Measurements from ENCODE around the gene TERT. TPM values are rescaled to one million over a fixed set of nuclear protein-coding genes. Genes with fewer than 3 reads are reported as not detected.
"Not testable (repeated sequence)": the region's sequence is repeated elsewhere in the genome, so short reads cannot be mapped to it uniquely, and the experiment has no call there.

The TERT gene
- total and polyA plus RNA-seq, 4 experiments from 2014 or later: 0.12 to 0.13 TPM; not detected in 2

DNA sequence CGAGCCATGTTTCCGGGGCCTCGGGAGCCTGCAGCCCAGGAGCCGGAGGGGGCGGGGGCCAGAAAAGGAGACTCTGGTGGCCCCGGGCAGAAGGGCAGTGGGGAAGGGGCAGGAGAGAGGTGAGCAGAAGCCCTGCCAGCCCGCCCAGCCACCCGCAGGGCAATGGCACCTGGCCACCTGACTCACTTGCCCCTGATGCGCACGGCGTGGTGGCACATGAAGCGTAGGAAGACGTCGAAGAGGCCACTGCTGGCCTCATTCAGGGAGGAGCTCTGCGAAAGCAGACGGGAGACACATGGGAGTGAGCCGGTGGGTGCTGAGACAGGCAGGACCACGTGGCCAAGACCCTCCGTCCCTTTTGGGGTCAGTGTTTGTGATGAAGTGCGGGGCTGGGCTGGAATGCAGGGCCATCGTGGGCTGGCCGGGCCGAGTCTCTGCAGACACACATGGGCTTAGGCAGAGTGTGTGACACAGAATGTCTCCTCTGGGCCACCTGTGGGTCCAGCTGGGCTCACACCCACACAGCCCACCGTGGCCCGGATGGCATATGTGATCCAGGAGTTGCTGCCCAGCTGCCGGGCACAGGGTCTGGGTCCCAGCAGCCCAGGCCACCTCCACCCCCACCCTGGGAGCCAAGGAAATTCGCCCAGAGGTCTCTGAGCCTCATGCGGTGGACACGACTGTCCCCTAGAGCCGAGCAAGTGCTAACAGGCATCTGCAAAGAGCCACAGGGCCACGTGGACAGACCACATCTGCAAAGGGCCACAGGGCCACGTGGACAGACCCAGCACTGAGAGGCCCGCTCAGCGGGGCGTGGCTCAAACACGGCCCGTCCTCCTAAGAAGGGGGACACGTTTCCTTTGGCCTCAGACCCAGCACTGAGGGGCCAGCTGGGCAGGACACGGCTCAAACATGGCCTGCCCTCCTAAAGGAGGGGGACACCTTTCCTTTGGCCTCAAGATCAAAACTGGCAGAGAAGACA, 23.6 kb downstream of the TERT start:
- H3K27me3 ChIP-seq (ENCODE audit: insufficient read depth, low read length): no peaks in the 10 kb centered on the region
- POLR2A ChIA-PET (ENCODE audit: partially characterized antibody): no interaction called here
- H3K27ac ChIP-seq (ENCODE audit: low read depth, low read length): no peak overlapping the region
- peaks cover 12% of the 10 kb centered on the region for H3K4me1 ChIP-seq (ENCODE audit: insufficient read depth, low read length)
- H3K4me3 ChIP-seq (ENCODE audit: low read length in 2 of 2): no peak overlapping the region
- H3K27ac Mint-ChIP-seq: no peak overlapping the region
- H3K27me3 Mint-ChIP-seq: no peaks in the 10 kb centered on the region
- CTCF ChIA-PET (ENCODE audit: partially characterized antibody): no interaction called here
- intact Hi-C loops (cut with micrococcal nuclease): no loop called here
- no peaks in the 10 kb centered on the region for H3K36me3 Mint-ChIP-seq
- no peak overlapping the region for H3K4me3 Mint-ChIP-seq
- no peak for DNase-seq
- no peaks in the 10 kb centered on the region for H3K36me3 ChIP-seq (ENCODE audit: insufficient read depth, low read length)
- no peaks in the 10 kb centered on the region for H3K9me3 Mint-ChIP-seq
- peaks cover 7 to 19% (median 10%) of the 10 kb centered on the region in 4 donors for H3K4me1 Mint-ChIP-seq
- no peaks in the 10 kb centered on the region for H3K9me3 ChIP-seq (ENCODE audit: control insufficient read depth in 1 of 2, low read length in 2 of 2)

DNA sequence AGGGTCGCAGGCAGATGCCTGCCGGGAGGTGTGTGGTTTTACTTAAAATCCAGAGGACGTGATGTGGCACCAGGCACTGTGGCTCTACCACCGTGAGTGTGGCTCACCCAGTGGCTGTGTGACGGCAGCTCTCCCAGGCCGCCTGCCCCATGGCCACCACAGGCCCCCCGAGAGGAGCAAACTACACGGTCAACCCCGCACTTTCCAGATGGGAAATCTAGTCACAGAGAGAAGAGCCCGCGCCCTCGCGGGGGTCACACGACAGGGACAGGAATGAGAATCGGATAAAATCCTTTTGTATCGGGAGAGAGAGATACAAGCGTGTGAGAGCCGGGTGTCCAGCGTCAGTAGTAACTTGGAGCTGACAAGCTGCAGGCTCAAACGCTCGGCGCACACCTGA, 24.4 kb downstream of the TERT start:
- ChIA-PET CTCF (ENCODE audit: partially characterized antibody) (no interaction called here), POLR2A (ENCODE audit: partially characterized antibody) (no interaction called here)
- Histone ChIP-seq H3K27me3 (ENCODE audit: insufficient read depth, low read length) (no peaks in the 10 kb centered on the region), H3K36me3 (ENCODE audit: insufficient read depth, low read length) (no peaks in the 10 kb centered on the region), H3K9me3 (ENCODE audit: control insufficient read depth in 1 of 2, low read length in 2 of 2) (no peaks in the 10 kb centered on the region), H3K4me1 (ENCODE audit: insufficient read depth, low read length) (peaks cover 12% of the 10 kb centered on the region), H3K27ac (ENCODE audit: low read depth, low read length) (no peak overlapping the region), H3K4me3 (ENCODE audit: low read length in 2 of 2) (no peak overlapping the region)
- no peak overlapping the region for H3K4me3 Mint-ChIP-seq
- no peak overlapping the region for H3K27ac Mint-ChIP-seq
- no peaks in the 10 kb centered on the region for H3K36me3 Mint-ChIP-seq
- intact Hi-C loops (cut with micrococcal nuclease): no loop called here
- peaks cover 7 to 19% (median 10%) of the 10 kb centered on the region in 4 donors for H3K4me1 Mint-ChIP-seq
- DNase-seq: no peak
- H3K9me3 Mint-ChIP-seq: no peaks in the 10 kb centered on the region
- H3K27me3 Mint-ChIP-seq: no peaks in the 10 kb centered on the region

GRCh38 chr5:1268666-1269065, 26.2 kb downstream of the TERT start:
- H3K4me1 ChIP-seq (ENCODE audit: insufficient read depth, low read length): peaks cover 12% of the 10 kb centered on the region
- peaks cover 7 to 19% (median 10%) of the 10 kb centered on the region in 4 donors for H3K4me1 Mint-ChIP-seq
- ChIA-PET CTCF (ENCODE audit: partially characterized antibody) (no interaction called here), POLR2A (ENCODE audit: partially characterized antibody) (no interaction called here)
- peak overlapping the region in 2 of 7 donors; percentile 33 to 43 for H3K27ac Mint-ChIP-seq
- no peak overlapping the region for H3K4me3 ChIP-seq (ENCODE audit: low read length in 2 of 2)
- intact Hi-C loops (cut with micrococcal nuclease): no loop called here
- peak; percentile 35 to 61 (median 41) for DNase-seq
- H3K9me3 ChIP-seq (ENCODE audit: control insufficient read depth in 1 of 2, low read length in 2 of 2): no peaks in the 10 kb centered on the region
- H3K27ac ChIP-seq (ENCODE audit: low read depth, low read length): no peak overlapping the region
- no peaks in the 10 kb centered on the region for H3K36me3 ChIP-seq (ENCODE audit: insufficient read depth, low read length)
- peak overlapping the region in 2 of 8 donors; percentile 1 to 11 for H3K4me3 Mint-ChIP-seq
- no peaks in the 10 kb centered on the region for H3K9me3 Mint-ChIP-seq
- H3K27me3 Mint-ChIP-seq: no peaks in the 10 kb centered on the region
- H3K36me3 Mint-ChIP-seq: no peaks in the 10 kb centered on the region
- H3K27me3 ChIP-seq (ENCODE audit: insufficient read depth, low read length): no peaks in the 10 kb centered on the region

DNA sequence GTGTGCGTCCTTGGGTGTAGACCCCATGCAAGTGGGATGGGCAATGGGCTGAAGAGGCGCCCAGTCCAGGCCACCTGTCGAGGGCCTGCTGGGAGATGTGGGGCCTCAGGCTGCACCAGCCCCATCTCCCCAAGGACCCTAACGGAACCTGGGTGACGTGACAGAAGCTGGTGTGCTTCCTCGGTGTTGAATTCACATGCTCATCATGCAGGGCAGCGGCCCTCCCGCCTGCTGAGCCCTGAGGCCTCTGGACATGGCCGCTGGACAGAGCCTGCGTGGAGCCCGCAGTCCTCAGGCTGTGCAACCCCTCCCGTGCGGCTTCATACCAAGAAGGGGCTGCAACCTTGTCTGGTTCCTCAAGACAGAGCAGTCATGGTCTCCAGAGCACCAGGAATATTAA, 26.8 kb downstream of the TERT start:
- Mint-ChIP-seq H3K4me3 (no peak overlapping the region), H3K27ac (no peak overlapping the region)
- no peaks in the 10 kb centered on the region for H3K27me3 ChIP-seq (ENCODE audit: insufficient read depth, low read length)

GRCh38 chr5:1267464-1267863, 27.4 kb downstream of the TERT start:
- intact Hi-C loops (cut with micrococcal nuclease); H3K4me3 ChIP-seq (ENCODE audit: low read length in 2 of 2); H3K36me3 Mint-ChIP-seq; H3K9me3 ChIP-seq (ENCODE audit: control insufficient read depth in 1 of 2, low read length in 2 of 2); POLR2A ChIA-PET (ENCODE audit: partially characterized antibody); DNase-seq; H3K9me3 Mint-ChIP-seq; H3K27me3 ChIP-seq (ENCODE audit: insufficient read depth, low read length); H3K36me3 ChIP-seq (ENCODE audit: insufficient read depth, low read length); H3K27me3 Mint-ChIP-seq; H3K27ac ChIP-seq (ENCODE audit: low read depth, low read length): not testable (repeated sequence)
- CTCF ChIA-PET (ENCODE audit: partially characterized antibody): interaction anchor here (0.6 to 0.9 kb wide), 2 partner anchors 43 to 119 kb away, joined by 3 read pairs; no protein-coding TSS in a partner anchor
- Mint-ChIP-seq H3K4me1 (peaks cover 7 to 19% (median 10%) of the 10 kb centered on the region in 4 donors), H3K4me3 (peak overlapping the region in 1 of 8 donors; percentile 48), H3K27ac (peak overlapping the region in 1 of 7 donors; percentile 48)
- peaks cover 12% of the 10 kb centered on the region for H3K4me1 ChIP-seq (ENCODE audit: insufficient read depth, low read length)

More for the DNA sequence above, 26.8 kb downstream of the TERT start:
- H3K36me3 ChIP-seq (ENCODE audit: insufficient read depth, low read length): no peaks in the 10 kb centered on the region
- Mint-ChIP-seq H3K36me3 (no peaks in the 10 kb centered on the region), H3K27me3 (no peaks in the 10 kb centered on the region), H3K9me3 (no peaks in the 10 kb centered on the region), H3K4me1 (peaks cover 7 to 19% (median 10%) of the 10 kb centered on the region in 4 donors)
- ChIA-PET POLR2A (ENCODE audit: partially characterized antibody) (no interaction called here), CTCF (ENCODE audit: partially characterized antibody) (no interaction called here)
- intact Hi-C loops (cut with micrococcal nuclease): no loop called here
- no peak for DNase-seq
- no peak overlapping the region for H3K27ac ChIP-seq (ENCODE audit: low read depth, low read length)
- H3K4me1 ChIP-seq (ENCODE audit: insufficient read depth, low read length): peaks cover 12% of the 10 kb centered on the region
- no peak overlapping the region for H3K4me3 ChIP-seq (ENCODE audit: low read length in 2 of 2)
- no peaks in the 10 kb centered on the region for H3K9me3 ChIP-seq (ENCODE audit: control insufficient read depth in 1 of 2, low read length in 2 of 2)

DNA sequence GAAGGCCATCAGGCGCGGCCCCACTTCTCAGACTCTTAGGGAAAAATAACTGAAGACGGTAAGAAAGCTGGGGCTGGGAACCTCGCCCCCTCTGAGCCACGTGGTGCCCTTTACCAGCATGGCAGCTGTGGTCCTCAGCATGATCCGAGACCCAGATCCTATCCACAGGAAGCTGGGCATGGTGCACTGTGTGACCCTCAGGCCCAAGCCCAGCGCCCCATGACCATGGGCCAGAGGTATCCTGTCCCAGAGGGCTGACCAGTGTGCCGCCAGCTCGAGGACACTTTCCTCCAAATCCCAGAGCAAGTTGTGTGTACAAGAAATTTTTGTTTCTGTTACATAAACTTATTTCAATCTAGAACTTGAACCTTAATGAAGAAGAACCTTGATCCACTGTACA, 28.1 kb downstream of the TERT start:
- Mint-ChIP-seq H3K36me3 (no peaks in the 10 kb centered on the region), H3K27me3 (no peaks in the 10 kb centered on the region), H3K27ac (no peak overlapping the region), H3K9me3 (peaks cover 0 to 2% (median 0%) of the 10 kb centered on the region in 8 donors), H3K4me1 (peaks cover 9 to 23% (median 10%) of the 10 kb centered on the region in 4 donors), H3K4me3 (no peak overlapping the region)
- H3K36me3 ChIP-seq (ENCODE audit: insufficient read depth, low read length): no peaks in the 10 kb centered on the region
- intact Hi-C loops (cut with micrococcal nuclease): no loop called here
- no peak overlapping the region for H3K27ac ChIP-seq (ENCODE audit: low read depth, low read length)
- no peak for DNase-seq
- no peaks in the 10 kb centered on the region for H3K27me3 ChIP-seq (ENCODE audit: insufficient read depth, low read length)
- H3K4me1 ChIP-seq (ENCODE audit: insufficient read depth, low read length): peaks cover 12% of the 10 kb centered on the region
- no peak overlapping the region for H3K4me3 ChIP-seq (ENCODE audit: low read length in 2 of 2)
- ChIA-PET CTCF (ENCODE audit: partially characterized antibody) (interaction anchor here (0.6 to 0.9 kb wide), 2 partner anchors 44 to 119 kb away, joined by 3 read pairs; no protein-coding TSS in a partner anchor), POLR2A (ENCODE audit: partially characterized antibody) (no interaction called here)
- no peaks in the 10 kb centered on the region for H3K9me3 ChIP-seq (ENCODE audit: control insufficient read depth in 1 of 2, low read length in 2 of 2)

DNA sequence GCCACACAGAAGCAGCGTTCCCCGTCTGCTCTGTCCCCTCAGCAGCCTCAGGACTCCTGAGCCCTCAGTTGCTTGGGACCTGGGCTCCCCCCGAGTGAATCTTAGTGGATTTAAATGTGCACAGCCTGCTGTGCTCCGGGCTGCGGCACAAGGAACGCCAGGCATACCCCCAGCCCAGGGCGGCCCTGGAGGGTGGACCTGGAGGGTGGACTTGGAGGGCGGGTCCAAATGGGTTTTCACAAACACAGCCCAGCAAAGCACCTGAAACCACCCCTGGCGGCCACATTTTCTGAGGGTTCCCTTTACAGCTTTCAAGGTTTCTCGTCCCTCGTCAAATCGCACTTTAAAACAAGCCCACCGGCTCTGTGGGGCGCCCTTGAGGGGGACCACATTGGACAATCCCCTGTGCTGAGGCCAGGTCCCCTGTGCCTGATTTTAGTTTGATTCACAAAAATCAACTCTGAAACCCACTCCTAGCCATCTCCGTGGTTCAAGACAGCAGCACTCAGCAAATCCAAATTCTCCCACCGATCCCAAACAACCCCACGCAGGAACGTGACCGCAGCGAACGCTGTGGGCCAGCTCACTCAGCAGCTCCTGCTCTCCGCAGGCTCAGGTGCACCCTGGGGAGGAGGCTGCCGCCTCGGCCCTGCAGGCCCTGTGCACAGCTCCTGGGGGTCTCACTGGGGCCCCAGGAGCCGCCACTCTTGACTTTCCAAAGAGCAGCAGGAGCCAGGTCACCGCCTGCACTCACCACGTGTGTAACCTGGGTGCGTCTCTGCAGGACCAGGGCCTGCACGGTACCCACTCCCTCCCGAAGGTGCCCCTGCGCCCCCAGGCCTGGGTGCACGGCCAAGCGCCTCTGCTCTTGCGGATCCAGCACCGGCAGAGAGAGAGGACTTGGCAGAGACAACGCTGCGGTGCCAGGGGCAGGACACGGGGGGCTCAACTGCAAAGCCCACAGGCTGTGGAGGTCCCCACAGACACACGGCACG, 29.1 kb downstream of the TERT start:
- H3K27me3 Mint-ChIP-seq: no peaks in the 10 kb centered on the region
- H3K9me3 Mint-ChIP-seq: peaks cover 0 to 2% (median 0%) of the 10 kb centered on the region in 8 donors
- Histone ChIP-seq H3K4me3 (ENCODE audit: low read length in 2 of 2) (no peak overlapping the region), H3K9me3 (ENCODE audit: control insufficient read depth in 1 of 2, low read length in 2 of 2) (no peaks in the 10 kb centered on the region), H3K27ac (ENCODE audit: low read depth, low read length) (no peak overlapping the region), H3K27me3 (ENCODE audit: insufficient read depth, low read length) (no peaks in the 10 kb centered on the region), H3K36me3 (ENCODE audit: insufficient read depth, low read length) (no peaks in the 10 kb centered on the region), H3K4me1 (ENCODE audit: insufficient read depth, low read length) (peaks cover 12% of the 10 kb centered on the region)
- H3K27ac Mint-ChIP-seq: no peak overlapping the region
- H3K4me3 Mint-ChIP-seq: no peak overlapping the region
- H3K36me3 Mint-ChIP-seq: no peaks in the 10 kb centered on the region
- CTCF ChIA-PET (ENCODE audit: partially characterized antibody): no interaction called here
- peaks cover 9 to 23% (median 10%) of the 10 kb centered on the region in 4 donors for H3K4me1 Mint-ChIP-seq
- intact Hi-C loops (cut with micrococcal nuclease): no loop called here
- DNase-seq: no peak
- POLR2A ChIA-PET (ENCODE audit: partially characterized antibody): no interaction called here
